Uterus (tissue), 2 donors: Measurements from ENCODE around the gene SLC29A2.

ENCODE experiments used
- CTCF ChIP-seq, 4 experiments: fragments of 200-600 bp in 2 of 4; fragments of 450-650 bp in 2 of 4; sonication (generic) in 2 of 4; IDR thresholded peaks; one replicate each; pipeline ENCODE4 v1.5.1; 2016 to 2019; ENCODE audit warnings: antibody characterized with exemption in 4 of 4, mild to moderate bottlenecking in 2 of 4, moderate library complexity in 1 of 4
- POLR2A ChIP-seq, 2 donors: fragments of 450-650 bp; IDR thresholded peaks; one replicate each; pipeline ENCODE4 v1.6.1; 2016; ENCODE audit warnings: antibody characterized with exemption in 2 of 2, mild to moderate bottlenecking in 1 of 2, moderate library complexity in 1 of 2

- TF ChIP-seq CTCF (IDR thresholded peaks at IDR 0.05) (no peak), POLR2A (IDR thresholded peaks at IDR 0.05) (no peak)
Observed at GRCh38 chr11:66363805-66364535, 7.6 kb downstream of the SLC29A2 start.
